Retinal pigment epithelial cell (primary cell): ENCODE measurements around the gene ZRANB2.

Experiments used
- DNase-seq: peaks from one replicate; pipeline ENCODE4 v3.0.0-alpha.2; 2010; ENCODE audit warnings: low read depth
- H3K4me3 ChIP-seq: 2 replicates; pipeline ENCODE4 v1.5.1; 2011; ENCODE audit warnings: mild to moderate bottlenecking, low read length, control low read depth, moderate library complexity
- TF ChIP-seq, protein P1 (sequence below): conservative IDR thresholded peaks from 2 replicates; pipeline ENCODE4 v1.5.1; 2011; ENCODE audit warnings: low read depth, low read length, control low read depth, inconsistent platforms

ZRANB2 gene

GRCh38 chr1:71030026-71030425, 50.8 kb downstream of the ZRANB2 start:
- TF ChIP-seq, protein P1, sequence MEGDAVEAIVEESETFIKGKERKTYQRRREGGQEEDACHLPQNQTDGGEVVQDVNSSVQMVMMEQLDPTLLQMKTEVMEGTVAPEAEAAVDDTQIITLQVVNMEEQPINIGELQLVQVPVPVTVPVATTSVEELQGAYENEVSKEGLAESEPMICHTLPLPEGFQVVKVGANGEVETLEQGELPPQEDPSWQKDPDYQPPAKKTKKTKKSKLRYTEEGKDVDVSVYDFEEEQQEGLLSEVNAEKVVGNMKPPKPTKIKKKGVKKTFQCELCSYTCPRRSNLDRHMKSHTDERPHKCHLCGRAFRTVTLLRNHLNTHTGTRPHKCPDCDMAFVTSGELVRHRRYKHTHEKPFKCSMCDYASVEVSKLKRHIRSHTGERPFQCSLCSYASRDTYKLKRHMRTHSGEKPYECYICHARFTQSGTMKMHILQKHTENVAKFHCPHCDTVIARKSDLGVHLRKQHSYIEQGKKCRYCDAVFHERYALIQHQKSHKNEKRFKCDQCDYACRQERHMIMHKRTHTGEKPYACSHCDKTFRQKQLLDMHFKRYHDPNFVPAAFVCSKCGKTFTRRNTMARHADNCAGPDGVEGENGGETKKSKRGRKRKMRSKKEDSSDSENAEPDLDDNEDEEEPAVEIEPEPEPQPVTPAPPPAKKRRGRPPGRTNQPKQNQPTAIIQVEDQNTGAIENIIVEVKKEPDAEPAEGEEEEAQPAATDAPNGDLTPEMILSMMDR: no peak
- peak; percentile 19 for DNase-seq

GRCh38 chr1:71028981-71029380, 51.9 kb downstream of the ZRANB2 start:
- TF ChIP-seq, protein P1: no peak
- no peak overlapping the region for H3K4me3 ChIP-seq
- DNase-seq: no peak

More at GRCh38 chr1:71030026-71030425, 50.8 kb downstream of the ZRANB2 start:
- no peak overlapping the region for H3K4me3 ChIP-seq

GRCh38 chr1:71027991-71028390, 52.8 kb downstream of the ZRANB2 start:
- H3K4me3 ChIP-seq: no peak overlapping the region
- DNase-seq: no peak
- TF ChIP-seq, protein P1: no peak

DNA sequence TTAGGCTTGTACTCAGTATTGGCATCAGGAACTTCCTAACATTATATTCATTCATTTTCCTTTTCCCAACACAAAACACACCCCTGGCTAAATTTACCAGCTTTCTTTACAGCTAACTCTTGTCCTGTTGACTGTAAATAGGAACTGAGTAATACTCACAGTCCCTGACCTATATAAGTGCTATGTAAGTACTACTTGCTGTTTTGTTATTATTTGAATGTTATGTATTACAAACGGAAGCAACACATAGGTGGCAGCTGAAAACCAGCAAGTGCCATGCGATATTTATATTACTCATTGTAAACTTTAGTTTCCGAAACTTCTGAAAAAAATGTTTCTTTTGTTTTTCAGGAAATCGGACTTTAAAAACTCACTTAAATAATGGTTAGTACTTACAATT, 54.7 kb downstream of the ZRANB2 start:
- H3K4me3 ChIP-seq: no peak overlapping the region
- TF ChIP-seq, protein P1: no peak
- DNase-seq: no peak

GRCh38 chr1:71023515-71023914, 57.3 kb downstream of the ZRANB2 start:
- DNase-seq: no peak
- H3K4me3 ChIP-seq: no peak overlapping the region
- TF ChIP-seq, protein P1: no peak

DNA sequence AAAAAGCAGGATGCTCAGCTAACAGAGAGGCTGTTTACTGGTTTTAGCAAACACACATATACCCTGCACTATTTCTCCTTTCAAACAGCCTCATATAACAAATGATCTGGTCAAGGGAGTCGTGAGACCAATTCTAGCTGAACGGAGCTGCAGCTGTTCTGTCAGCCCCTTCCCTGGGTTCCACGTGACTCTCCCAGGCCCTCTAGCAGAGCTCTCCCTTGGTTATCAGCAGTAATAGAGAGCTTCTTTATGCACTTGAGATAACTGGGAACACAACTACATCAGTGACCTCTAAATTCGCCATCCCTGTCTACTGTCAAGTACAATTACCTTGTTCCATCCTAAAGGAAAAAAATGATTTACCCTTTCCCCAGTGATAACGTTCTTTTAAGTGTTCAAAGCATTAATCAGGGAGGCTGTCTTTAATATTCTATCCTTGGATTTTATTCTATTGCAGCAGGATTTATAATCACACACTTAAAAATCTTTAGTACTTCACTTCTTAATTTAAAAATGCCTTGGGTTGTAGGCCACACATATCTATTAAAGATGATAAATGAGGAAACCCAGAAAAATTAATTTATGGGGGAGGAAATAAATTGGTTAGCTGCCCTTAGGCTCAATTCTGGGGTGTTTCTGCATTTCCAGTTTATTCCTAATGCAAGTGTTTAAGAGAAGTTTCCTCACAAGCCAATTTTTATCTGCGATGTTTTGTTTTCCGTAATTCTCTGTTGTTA, 61.4 kb downstream of the ZRANB2 start:
- TF ChIP-seq, protein P1: no peak
- no peak for DNase-seq

DNA sequence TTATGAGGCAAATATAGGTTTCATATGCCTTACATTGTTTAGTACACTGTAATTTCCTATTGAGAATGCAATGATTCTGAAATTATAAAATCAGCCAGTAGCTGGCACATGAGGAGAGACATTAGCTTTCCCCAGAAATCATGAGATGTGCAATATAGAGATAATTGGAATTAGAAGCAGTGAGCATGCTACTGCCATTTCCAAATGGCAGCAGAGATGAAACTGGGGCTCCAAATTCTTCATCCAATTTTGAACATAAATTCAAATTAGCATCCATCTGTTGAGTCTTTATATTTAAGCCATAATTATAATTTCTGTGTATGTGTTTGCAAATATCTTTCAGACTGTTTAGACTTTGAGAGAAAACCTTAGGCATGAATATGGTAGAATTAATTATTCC, 62.0 kb downstream of the ZRANB2 start:
- DNase-seq: no peak
- H3K4me3 ChIP-seq: no peak overlapping the region
- TF ChIP-seq, protein P1: no peak

More for the DNA sequence above, 61.4 kb downstream of the ZRANB2 start:
- no peak overlapping the region for H3K4me3 ChIP-seq
